Prostate gland (tissue), 2 donors: Measurements from ENCODE around the gene SCNN1A. TPM values are rescaled to one million over a fixed set of nuclear protein-coding genes. Genes with fewer than 3 reads are reported as not detected.

Source experiments
- DNase-seq: peaks from one replicate; pipeline ENCODE4 v3.0.0-alpha.2; 2019; ENCODE audit warnings: low spot score
- H3K27ac ChIP-seq, 2 donors: fragments of 200-600 bp; sonication (generic); 2 replicates each; pipeline ENCODE4 v1.5.1; 2017 to 2019
- H3K27me3 ChIP-seq: fragments of 200-600 bp; sonication (generic); replicated peaks from 2 replicates; pipeline ENCODE4 v1.5.1; 2019; ENCODE audit not compliant: insufficient read depth
- H3K36me3 ChIP-seq, 2 donors: fragments of 200-600 bp; sonication (generic); 1 replicate in 1 of 2; 2 replicates in 1 of 2; pipeline versions ENCODE4 v1.5.1 to v1.8.1; 2017 to 2019
- H3K4me1 ChIP-seq: fragments of 200-600 bp; sonication (generic); replicated peaks from 2 replicates; pipeline ENCODE4 v1.5.1; 2019
- H3K4me3 ChIP-seq, 2 donors: fragments of 200-600 bp; sonication (generic); 2 replicates each; pipeline ENCODE4 v1.5.1; 2017 to 2019
- H3K9me3 ChIP-seq: fragments of 200-600 bp; sonication (generic); 2 replicates; pipeline ENCODE4 v1.5.1; 2017
- CTCF ChIP-seq, 4 experiments: fragments of 200-600 bp in 2 of 4; fragments of 450-650 bp in 2 of 4; sonication (generic) in 2 of 4; IDR thresholded peaks; 1 replicate in 3 of 4; 2 replicates in 1 of 4; pipeline ENCODE4 v1.5.1; 2016 to 2019; ENCODE audit warnings: antibody characterized with exemption in 4 of 4, mild to moderate bottlenecking in 2 of 4, moderate library complexity in 2 of 4
- POLR2A ChIP-seq: fragments of 450-650 bp; IDR thresholded peaks from one replicate; pipeline ENCODE4 v1.6.1; 2016; ENCODE audit warnings: antibody characterized with exemption, mild to moderate bottlenecking
- POLR2AphosphoS5 ChIP-seq: sonication (generic); formaldehyde crosslinking; IDR thresholded peaks from one replicate; pipeline ENCODE4 v1.6.1; 2017; ENCODE audit warnings: antibody characterized with exemption
- WGBS: methylation state at CpG from one replicate; pipeline ENCODE4 v1.1.5; 2018; 5-methylcytosine and 5-hydroxymethylcytosine counted together
- intact Hi-C: fragments of 100-400 bp; cut with DNase I; formaldehyde crosslinking; loops from one replicate; pipeline ENCODE4 v1.14.2; 2022
- total RNA-seq, 2 donors: library from RNA; depleted of rRNA; stranded (reverse); fragments of >200 nt; gene quantifications; one replicate each; pipeline ENCODE4 v1.1.0, GENCODE V29; 2016

Gene SCNN1A
- total RNA-seq, 2 donors from 2014 or later, result 128 to 211 TPM

- no peaks in the 10 kb centered on the region for H3K9me3 ChIP-seq
- no peak for TF ChIP-seq POLR2AphosphoS5
- no peak for TF ChIP-seq CTCF (IDR thresholded peaks at IDR 0.05)
- TF ChIP-seq POLR2A, result no peak
- intact Hi-C loops, result no loop called here
- peak overlapping the region; percentile 83 to 87 for H3K27ac ChIP-seq
- no peaks in the 10 kb centered on the region for H3K27me3 ChIP-seq
- no peaks in the 10 kb centered on the region for H3K36me3 ChIP-seq
- WGBS, result 58% methylated on average over 10 of the region's 10 CpGs
- no peak for DNase-seq
- H3K4me3 ChIP-seq, result peak overlapping the region in 1 of 2 donors; percentile 3
- H3K4me1 ChIP-seq, result peaks cover 46% of the 10 kb centered on the region
Measured at GRCh38 chr12:6376870-6377666, 1.7 kb upstream of the SCNN1A start.

DNA sequence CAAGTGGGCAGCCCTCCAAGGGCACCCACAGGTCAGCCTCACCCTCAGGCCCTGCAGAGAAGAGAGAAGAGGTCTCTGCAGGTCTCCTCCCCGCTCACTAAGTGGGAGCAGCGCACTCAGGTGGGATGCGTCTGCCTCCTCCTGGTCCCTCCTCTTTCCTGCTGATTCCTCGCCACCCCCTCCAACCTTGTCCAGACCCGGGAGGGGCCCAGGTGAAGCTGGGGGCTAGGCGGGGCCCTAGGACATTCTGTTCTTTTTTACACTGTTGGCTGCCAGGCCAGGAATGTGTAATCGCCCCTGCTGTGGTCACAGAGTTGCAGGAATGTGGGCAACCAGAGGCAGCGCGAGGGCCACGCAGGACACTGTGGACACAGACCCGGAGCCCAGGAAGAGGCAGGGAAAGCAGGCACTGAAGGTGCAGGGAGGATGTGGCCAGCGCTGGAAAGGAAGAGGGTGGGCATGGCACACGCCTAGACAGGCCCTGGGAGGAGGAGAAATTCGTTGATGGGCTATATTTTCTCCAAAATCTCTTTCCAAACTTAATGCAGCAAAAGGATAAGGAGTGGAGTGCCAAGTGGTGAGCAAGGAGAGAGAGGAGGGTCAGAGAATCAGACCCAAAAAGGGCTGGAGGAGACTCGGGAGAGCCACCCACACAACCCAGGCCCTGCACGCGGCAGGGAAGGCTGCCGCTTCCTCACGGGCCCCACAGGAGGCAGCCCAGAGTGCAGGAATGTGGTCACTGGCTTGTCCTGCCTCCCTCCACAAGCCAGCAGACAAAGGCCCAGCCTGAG lies 911 bp upstream of the SCNN1A start:
- intact Hi-C loops, result no loop called here
- H3K27me3 ChIP-seq, result no peaks in the 10 kb centered on the region
- no peaks in the 10 kb centered on the region for H3K36me3 ChIP-seq
- DNase-seq, result peak; percentile 86
- peak overlapping the region; percentile 83 to 87 for H3K27ac ChIP-seq
- H3K9me3 ChIP-seq, result no peaks in the 10 kb centered on the region
- 12% methylated on average over 19 of the region's 19 CpGs for WGBS
- peaks cover 52% of the 10 kb centered on the region for H3K4me1 ChIP-seq
- peak in 2 of 4 experiments; percentile 42 to 47 for TF ChIP-seq CTCF (IDR thresholded peaks at IDR 0.05)
- TF ChIP-seq POLR2A, result peak; percentile 74
- peak; percentile 92 for TF ChIP-seq POLR2AphosphoS5
- peak overlapping the region in 1 of 2 donors; percentile 28 for H3K4me3 ChIP-seq

DNA sequence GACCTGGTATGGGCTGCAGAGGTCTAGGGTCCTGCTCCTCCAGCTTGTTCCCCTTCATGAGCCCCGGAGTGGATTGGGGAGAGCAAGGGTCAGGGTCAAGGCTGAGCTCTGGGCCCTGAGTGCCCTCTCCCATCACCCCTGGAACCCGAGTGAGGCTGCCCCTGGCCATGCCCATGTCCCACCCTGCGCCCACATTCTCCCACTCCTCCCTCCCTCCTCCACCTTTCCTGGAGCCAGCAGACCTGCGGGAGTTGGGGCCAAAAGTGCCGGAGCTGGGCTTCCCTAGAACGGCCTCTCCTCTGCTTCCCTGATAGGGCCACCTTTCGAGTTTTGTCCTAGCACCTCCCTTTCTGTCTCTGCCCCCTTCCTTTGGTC lies 590 bp downstream of the SCNN1A start:
- intact Hi-C loops, result no loop called here
- H3K9me3 ChIP-seq, result no peaks in the 10 kb centered on the region
- peak overlapping the region; percentile 83 to 87 for H3K27ac ChIP-seq
- peaks cover 52% of the 10 kb centered on the region for H3K4me1 ChIP-seq
- H3K36me3 ChIP-seq, result no peaks in the 10 kb centered on the region
- DNase-seq, result no peak
- 55% methylated on average over 7 of the region's 7 CpGs for WGBS
- peak overlapping the region; percentile 6 to 28 for H3K4me3 ChIP-seq
- TF ChIP-seq POLR2AphosphoS5, result no peak
- no peak for TF ChIP-seq CTCF (IDR thresholded peaks at IDR 0.05)
- no peak for TF ChIP-seq POLR2A
- no peaks in the 10 kb centered on the region for H3K27me3 ChIP-seq

DNA sequence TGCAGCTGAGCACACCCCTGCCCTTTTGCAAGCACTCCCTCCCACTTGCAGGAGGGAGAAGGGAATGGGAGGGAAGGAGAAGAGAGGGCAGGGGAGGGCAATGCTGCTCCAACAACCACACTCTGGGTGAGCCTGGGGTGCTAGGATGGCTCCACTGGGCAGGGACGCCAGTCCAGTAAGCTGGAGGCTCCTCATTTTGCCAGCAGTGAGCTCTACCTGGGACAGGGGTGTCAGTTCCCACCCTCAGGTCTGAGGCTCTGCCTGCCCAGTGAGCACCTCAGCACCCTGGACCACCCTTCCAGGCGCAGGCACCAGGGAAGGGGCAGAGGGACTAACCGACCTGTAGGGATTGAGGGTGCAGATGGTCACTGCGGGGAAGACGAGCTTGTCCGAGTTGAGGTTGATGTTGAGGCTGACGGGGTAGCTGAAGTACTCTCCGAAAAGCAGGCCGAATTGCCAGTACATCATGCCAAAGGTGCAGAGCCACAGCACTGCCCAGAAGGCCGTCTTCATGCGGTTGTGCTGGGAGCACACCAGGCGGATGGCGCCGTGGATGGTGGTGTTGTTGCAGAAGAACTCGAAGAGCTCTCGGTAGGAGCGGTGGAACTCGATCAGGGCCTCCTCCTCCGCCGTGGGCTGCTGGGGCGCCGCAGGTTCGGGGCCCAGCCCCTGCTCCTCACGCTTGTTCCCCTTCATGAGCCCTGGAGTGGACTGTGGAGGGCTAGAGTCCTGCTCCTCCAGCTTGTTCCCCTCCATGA lies 1.2 kb downstream of the SCNN1A start:
- Histone ChIP-seq H3K4me1 (peaks cover 52% of the 10 kb centered on the region), H3K27ac (peak overlapping the region; percentile 83 to 87), H3K4me3 (peak overlapping the region; percentile 14 to 28), H3K9me3 (no peaks in the 10 kb centered on the region), H3K27me3 (no peaks in the 10 kb centered on the region), H3K36me3 (no peaks in the 10 kb centered on the region)
- WGBS, result 85% methylated on average over 15 of the region's 24 CpGs
- intact Hi-C loops, result no loop called here
- peak; percentile 9 for TF ChIP-seq POLR2A
- TF ChIP-seq CTCF (IDR thresholded peaks at IDR 0.05), result no peak
- no peak for DNase-seq
